Measurements from ENCODE around the gene AIFM3.

DNA sequence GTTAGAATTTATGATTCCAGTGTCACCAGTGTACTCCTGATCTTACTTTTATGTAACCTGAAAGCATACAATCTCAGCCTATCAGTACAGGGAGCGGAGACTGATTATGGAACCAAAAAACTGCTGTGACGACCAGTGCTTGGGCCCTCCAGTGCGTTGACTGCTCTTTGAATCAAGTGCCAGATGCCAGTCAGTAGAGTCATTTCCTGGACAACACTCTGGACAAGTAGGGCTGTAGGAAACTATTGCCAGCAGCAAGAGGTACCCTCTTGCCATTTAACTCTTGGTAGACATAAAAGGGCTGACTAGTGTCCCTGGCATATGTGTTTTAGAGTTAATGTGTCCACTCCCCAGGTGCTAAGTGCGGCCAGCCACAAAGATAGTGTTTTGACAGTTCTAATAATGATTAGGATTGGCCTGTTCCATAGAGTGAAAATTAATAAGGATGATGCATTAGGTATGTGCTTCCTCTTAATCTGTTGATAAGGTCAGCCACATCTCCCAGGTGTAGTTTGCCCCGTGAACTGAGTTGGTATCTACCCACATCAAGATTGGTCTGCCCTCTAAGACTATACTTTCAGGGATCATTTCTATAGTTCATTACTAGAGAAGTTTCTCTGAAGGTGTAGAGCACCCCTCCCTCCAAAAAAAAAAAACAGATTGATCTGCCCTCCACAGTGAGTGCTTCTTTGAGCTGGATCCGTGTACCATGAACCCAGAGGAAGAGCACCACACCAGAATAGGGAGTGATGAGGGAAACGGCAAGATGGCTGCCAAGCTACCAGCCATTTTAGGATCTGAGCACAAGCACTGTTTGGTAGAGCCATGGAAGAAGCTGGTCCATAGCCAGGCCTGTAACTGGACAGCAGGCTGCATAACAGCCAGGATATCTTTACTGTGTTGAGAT is 20.7 kb upstream of the AIFM3 start:
- no peak for TF ChIP-seq POLR2A (IDR thresholded peaks at IDR 0.05)
- TF ChIP-seq, protein P1, sequence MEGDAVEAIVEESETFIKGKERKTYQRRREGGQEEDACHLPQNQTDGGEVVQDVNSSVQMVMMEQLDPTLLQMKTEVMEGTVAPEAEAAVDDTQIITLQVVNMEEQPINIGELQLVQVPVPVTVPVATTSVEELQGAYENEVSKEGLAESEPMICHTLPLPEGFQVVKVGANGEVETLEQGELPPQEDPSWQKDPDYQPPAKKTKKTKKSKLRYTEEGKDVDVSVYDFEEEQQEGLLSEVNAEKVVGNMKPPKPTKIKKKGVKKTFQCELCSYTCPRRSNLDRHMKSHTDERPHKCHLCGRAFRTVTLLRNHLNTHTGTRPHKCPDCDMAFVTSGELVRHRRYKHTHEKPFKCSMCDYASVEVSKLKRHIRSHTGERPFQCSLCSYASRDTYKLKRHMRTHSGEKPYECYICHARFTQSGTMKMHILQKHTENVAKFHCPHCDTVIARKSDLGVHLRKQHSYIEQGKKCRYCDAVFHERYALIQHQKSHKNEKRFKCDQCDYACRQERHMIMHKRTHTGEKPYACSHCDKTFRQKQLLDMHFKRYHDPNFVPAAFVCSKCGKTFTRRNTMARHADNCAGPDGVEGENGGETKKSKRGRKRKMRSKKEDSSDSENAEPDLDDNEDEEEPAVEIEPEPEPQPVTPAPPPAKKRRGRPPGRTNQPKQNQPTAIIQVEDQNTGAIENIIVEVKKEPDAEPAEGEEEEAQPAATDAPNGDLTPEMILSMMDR (IDR thresholded peaks at IDR 0.05): no peak

Data from thyroid gland (tissue), 4 donors.